GM21528 (cell line): ENCODE data around the gene MYO1C.
"Not testable (repeated sequence)": the region's sequence is repeated elsewhere in the genome, so short reads cannot be mapped to it uniquely, and the experiment has no call there.

Source experiments
- ATAC-seq: cut with Tn5 transposase; IDR thresholded peaks from one replicate; pipeline ENCODE4 v1.9.1; 2021; ENCODE audit warnings: mild to moderate bottlenecking, moderate library complexity; ENCODE audit not compliant: unreplicated experiment, low FRiP score

MYO1C gene

GRCh38 chr17:1467258-1467657 is 25.2 kb downstream of the MYO1C start:
- ATAC-seq, result no peak

DNA sequence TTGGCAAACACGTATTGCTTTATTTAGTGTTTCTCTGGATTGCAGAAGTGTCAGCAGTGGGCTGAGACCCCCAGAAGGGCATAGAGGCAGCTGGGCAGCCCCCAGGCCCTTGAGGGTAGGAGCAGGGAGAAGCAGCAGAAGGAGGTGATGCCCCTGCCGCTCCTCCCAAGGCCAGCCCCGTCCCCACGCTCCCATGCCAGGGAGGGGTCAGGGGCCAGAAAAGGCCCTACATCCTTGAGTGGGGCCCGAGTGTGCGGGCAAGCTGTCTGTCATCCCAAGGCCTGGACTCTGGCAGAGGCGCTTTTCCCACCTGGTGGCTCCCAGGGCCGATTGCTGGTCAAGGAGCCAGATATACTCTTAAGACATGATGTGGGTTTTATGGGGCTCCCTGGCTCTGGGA is 28.3 kb downstream of the MYO1C start:
- ATAC-seq, result no peak

- no peak for ATAC-seq
Observed at GRCh38 chr17:1462164-1463112, 30.0 kb downstream of the MYO1C start.

DNA sequence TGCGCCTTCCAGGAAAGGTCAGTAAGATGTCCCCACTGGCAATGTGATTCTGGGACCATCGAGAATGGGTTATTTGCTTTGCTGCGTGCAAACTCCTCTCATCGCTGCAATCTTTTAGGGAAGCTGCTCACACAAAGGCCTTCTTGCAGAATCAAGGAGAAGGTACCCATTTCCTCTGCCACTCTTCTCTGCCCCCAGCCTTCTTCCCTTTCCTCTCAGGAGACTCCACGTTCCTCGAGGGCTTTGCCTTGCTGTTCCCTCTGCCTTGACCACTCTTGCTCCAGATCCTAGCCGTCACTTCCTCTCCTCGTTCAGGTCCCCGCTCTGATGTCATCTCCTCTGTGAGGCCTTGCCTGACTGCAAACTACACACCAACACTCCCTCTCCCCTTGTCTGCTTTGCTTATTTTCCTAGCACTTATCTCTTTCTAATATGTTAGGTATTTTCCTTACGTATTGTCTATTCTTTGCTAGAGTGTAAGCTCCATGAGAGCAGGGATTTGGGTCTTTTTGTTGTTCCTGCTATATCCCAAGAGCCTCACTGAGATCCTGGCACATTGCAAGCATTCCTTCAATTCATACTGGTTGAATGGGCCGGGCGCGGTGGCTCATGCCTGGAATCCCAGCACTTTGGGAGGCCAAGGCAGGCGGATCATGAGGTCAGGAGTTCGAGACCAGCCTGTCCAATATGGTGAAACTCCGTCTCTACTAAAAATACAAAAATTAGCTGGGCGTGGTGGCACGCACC is 31.1 kb downstream of the MYO1C start:
- ATAC-seq, result no peak

DNA sequence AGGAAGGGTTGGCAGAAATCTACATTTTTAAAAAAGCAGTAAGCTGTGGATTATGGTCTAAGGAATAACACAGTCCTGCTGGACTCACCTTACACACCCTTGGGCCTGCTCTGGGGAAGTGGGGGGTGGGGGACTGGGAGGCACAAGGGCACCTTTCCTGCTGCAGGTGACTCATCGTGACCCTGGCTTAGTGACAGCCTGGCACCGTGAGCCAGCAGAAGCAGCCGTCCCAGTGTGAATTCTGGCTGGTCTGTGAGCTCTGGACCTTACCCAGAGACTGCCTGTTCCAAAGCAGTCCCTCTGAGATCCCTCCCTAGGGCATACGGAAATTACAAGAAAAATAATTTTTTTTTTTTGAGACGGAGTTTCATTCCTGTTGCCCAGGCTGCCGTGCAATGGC is 32.3 kb downstream of the MYO1C start:
- no peak for ATAC-seq

- peak; percentile 75 for ATAC-seq
Observed at GRCh38 chr17:1455797-1456599, 36.5 kb downstream of the MYO1C start, which contains the start of gene CRK. CRK (minus strand) TSS chr17:1456232; CDS start chr17:1456117, 115 bp downstream.

DNA sequence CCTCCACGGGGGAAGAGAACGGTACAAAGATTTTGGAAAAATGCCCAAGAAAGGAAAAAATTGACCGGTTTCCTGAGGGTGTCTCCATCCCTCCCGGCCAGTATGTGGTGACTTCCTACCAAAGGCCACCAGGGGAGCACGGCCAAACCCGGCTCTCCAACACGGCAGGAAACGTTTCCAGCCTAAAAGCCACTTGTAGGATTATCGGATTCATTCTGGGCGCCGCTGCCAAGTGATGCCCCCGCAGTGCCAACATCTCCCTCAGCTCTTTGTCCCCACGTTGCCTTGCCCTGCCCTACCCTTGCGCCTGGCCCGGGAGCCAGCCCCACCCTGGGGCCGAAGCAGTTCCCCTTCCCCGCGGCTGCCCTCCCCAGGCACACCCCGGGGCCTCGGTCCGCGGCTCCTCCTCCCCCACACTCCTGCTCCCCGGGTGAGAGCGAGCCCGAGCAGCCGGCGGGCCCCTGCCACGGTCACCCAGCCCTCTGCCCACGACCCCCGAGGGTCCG is 37.1 kb downstream of the MYO1C start:
- peak; percentile 27 for ATAC-seq

- ATAC-seq, result no peak
Observed at GRCh38 chr17:1454541-1454940, 37.9 kb downstream of the MYO1C start.

- not testable (repeated sequence) for ATAC-seq
Observed at GRCh38 chr17:1453694-1454093, 38.8 kb downstream of the MYO1C start.

GRCh38 chr17:1452836-1453235 is 39.6 kb downstream of the MYO1C start:
- no peak for ATAC-seq

DNA sequence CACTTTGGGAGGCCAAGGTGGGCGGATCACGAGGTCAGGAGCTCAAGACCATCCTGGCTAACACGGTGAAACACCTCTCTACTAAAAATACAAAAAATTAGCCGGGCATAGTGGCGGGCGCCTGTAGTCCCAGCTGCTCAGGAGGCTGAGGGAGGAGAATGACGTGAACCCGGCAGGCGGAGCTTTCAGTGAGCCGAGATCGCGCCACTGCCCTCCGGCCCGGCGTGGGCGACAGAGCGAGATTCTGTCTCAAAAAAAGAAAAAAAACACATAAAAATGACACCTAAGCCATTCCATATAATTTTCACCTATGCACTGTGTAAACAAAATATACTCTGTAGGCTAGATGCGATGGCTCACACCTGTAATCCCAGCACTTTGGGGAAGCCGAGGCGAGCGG is 42.2 kb downstream of the MYO1C start:
- ATAC-seq, result not testable (repeated sequence)

- no peak for ATAC-seq
Observed at GRCh38 chr17:1449412-1449967, 43.0 kb downstream of the MYO1C start.

GRCh38 chr17:1447052-1447451 is 45.4 kb downstream of the MYO1C start:
- ATAC-seq, result no peak

GRCh38 chr17:1446201-1446600 is 46.3 kb downstream of the MYO1C start:
- no peak for ATAC-seq

- ATAC-seq, result not testable (repeated sequence)
Observed at GRCh38 chr17:1445695-1446094, 46.8 kb downstream of the MYO1C start.

DNA sequence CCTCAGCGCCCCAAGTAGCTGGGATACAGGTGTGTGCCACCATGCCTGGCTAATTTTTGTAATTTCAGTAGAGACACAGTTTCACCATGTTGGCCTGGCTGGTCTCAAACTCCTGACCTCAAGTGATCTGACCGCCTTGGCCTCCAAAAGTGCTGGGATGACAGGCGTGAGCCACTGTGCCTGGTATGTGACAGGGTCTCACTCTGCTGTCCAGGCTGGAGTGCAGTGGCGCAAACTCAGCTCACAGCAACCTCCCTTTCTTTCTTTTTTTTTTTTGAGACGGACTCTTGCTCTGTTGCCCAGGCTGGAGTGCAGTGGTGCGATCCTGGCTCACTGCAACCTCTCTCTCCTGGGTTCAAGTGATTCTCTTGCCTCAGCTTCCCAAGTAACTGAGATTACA is 49.8 kb downstream of the MYO1C start:
- ATAC-seq, result not testable (repeated sequence)

DNA sequence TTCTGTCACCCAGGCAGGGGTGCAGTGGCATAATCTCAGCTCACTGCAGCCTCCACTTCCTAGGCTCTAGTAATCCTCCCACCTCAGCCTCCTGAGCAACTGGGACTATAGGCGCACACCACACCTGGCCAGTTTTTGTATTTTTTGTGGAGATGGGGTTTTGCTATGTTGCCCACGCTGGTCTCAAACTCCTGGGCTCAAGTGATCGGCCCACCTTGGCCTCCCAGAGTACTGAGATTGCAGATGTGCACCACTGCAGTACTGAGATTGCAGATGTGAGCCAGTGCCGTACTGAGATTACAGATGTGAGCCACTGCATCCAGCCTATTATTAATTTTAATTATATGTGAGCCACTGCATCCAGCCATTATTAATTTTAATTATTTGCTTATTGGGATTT is 50.3 kb downstream of the MYO1C start:
- no peak for ATAC-seq

DNA sequence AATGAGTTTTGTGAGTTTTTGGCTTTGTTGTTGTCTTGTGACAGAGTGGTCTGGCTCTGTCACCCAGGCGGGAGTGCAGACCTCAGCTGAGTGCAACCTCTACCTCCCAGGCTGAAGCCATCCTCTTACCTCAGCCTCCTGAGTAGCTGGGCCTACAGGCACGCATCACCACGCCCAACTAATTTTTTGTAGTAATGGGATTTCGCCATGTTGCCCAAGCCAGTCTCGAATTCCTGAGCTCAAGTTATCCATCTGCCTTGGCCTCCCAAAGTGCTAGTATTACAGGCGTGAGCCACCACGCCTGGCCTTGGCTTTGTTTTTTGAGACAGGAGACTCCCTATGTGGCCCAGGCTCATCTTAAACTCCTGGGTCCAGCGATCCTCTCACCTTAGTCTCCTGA is 51.6 kb downstream of the MYO1C start:
- ATAC-seq, result no peak

DNA sequence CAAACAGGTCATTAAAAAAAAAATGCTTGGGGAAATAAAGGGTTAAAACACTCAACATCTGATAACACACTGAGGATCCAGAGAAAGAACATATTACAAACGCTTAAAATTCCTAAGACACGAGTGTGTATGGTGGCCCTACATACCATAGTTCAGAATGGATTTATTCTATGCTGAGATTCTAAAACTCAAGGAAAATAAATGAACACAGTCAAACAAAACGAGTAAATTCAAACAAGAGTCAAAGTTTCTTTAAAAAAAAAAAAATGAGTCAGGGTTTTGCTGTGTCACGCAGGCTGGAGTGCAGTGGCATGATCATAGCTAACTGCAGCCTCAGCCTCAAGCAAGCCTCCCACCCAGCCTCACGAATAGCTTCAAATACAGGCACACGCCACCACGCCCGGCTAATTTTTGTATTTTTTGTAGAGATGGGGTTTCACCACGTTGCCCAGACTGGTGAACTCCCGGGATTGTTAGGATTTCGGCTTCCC is 53.8 kb downstream of the MYO1C start:
- ATAC-seq, result no peak

GRCh38 chr17:1435326-1435725 is 57.2 kb downstream of the MYO1C start:
- ATAC-seq, result no peak
